ENCODE results near the gene OR7E24.
"Not testable (repeated sequence)": the region's sequence is repeated elsewhere in the genome, so short reads cannot be mapped to it uniquely, and the experiment has no call there.

OR7E24 gene

GRCh38 chr19:9250630-9251029, at the start of gene OR7E24:
Gene OR7E24, plus strand, starts transcription at chr19:9250930. Its CDS starts 114 bp downstream, at chr19:9251044.
- DNase-seq (ENCODE audit: low read depth, low spot score): no peak

- DNase-seq (ENCODE audit: low read depth, low spot score): peak; percentile 11
Measured at GRCh38 chr19:9205501-9206113, 45.1 kb upstream of the OR7E24 start.

- no peak for DNase-seq (ENCODE audit: low read depth, low spot score)
Measured at GRCh38 chr19:9219489-9219888, 31.2 kb upstream of the OR7E24 start, which contains the start of gene OR7D4. Gene OR7D4, minus strand, starts transcription at chr19:9219589. Its CDS starts 4,752 bp downstream, at chr19:9214837.

GRCh38 chr19:9251236-9251635, 506 bp downstream of the OR7E24 start:
- DNase-seq (ENCODE audit: low read depth, low spot score): no peak

- not testable (repeated sequence) for DNase-seq (ENCODE audit: low read depth, low spot score)
Measured at GRCh38 chr19:9283485-9283884, 32.8 kb downstream of the OR7E24 start.

GRCh38 chr19:9289231-9289884, 38.6 kb downstream of the OR7E24 start:
- no peak for DNase-seq (ENCODE audit: low read depth, low spot score)

- DNase-seq (ENCODE audit: low read depth, low spot score): no peak
Measured at GRCh38 chr19:9295411-9295849, 44.7 kb downstream of the OR7E24 start.

- DNase-seq (ENCODE audit: low read depth, low spot score): no peak
Measured at GRCh38 chr19:9296336-9296735, 45.6 kb downstream of the OR7E24 start.

All from brain pericyte (primary cell).